ENCODE results near the gene FSD1L. TPM values are rescaled to one million over a fixed set of nuclear protein-coding genes. Genes with fewer than 3 reads are reported as not detected.

Gene FSD1L
- total RNA-seq, 3 donors from 2014 or later (not counting 1 experiment from before 2014, with no cell fraction given) = 2.0 to 4.2 (median 2.1) TPM

DNA sequence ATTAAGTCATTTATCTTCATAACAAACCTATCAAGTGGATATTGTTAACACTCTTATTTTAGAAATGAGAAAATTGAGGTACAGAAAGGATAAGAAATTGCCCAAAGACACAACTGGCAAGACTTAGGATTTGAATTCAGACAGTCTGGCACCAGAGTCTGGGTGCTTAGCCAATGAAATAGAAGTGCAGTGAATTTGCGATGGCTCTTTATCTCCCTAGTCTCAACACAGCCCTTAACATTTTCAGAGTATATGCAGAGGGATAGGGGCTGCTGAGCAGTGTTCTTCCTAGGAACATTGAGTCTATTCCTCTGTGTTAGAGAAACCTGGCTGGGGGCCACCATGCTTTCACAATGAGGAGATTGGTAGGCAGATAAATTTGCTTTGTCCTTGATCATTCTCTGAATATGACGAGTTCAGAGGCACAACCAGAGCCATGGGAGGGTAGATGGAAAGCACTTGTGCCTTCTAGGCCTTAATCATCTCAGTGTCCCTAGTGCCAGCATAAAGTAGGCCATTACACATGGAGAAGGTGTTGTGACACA is 6.1 kb upstream of the FSD1L start:
- Histone ChIP-seq H3K36me3 (ENCODE audit: control insufficient read depth, insufficient read depth, low read length) (no peaks in the 10 kb centered on the region), H3K27ac (ENCODE audit: low read length) (no peak overlapping the region), H3K27me3 (ENCODE audit: control insufficient read depth, insufficient read depth, low read length) (no peaks in the 10 kb centered on the region), H3K4me1 (ENCODE audit: control insufficient read depth, insufficient read depth, low read length) (no peaks in the 10 kb centered on the region), H3K4me3 (ENCODE audit: low read length) (no peak overlapping the region), H3K9me3 (ENCODE audit: control insufficient read depth, insufficient read depth, low read length) (no peaks in the 10 kb centered on the region)
- no peaks in the 10 kb centered on the region for H3K4me1 Mint-ChIP-seq
- intact Hi-C loops (cut with micrococcal nuclease) = no loop called here
- no peak for DNase-seq
- 84% methylated on average over 2 of the region's 2 CpGs for WGBS (ENCODE audit: insufficient coverage)
- H3K27ac Mint-ChIP-seq = no peak overlapping the region
- H3K4me3 Mint-ChIP-seq = no peak overlapping the region
- TF ChIP-seq CTCF (IDR thresholded peaks at IDR 0.05) = no peak
- no peak for ATAC-seq
- H3K27me3 Mint-ChIP-seq (ENCODE audit: low read depth in 2 of 2) = no peaks in the 10 kb centered on the region
- H3K36me3 Mint-ChIP-seq = no peaks in the 10 kb centered on the region
- no peaks in the 10 kb centered on the region for H3K9me3 Mint-ChIP-seq

GRCh38 chr9:105443121-105443520 is 4.7 kb upstream of the FSD1L start:
- Mint-ChIP-seq H3K4me1 (peaks cover 0 to 6% of the 10 kb centered on the region in 2 donors), H3K9me3 (no peaks in the 10 kb centered on the region), H3K27me3 (ENCODE audit: low read depth in 2 of 2) (no peaks in the 10 kb centered on the region), H3K4me3 (no peak overlapping the region), H3K36me3 (no peaks in the 10 kb centered on the region), H3K27ac (no peak overlapping the region)
- Histone ChIP-seq H3K9me3 (ENCODE audit: control insufficient read depth, insufficient read depth, low read length) (no peaks in the 10 kb centered on the region), H3K36me3 (ENCODE audit: control insufficient read depth, insufficient read depth, low read length) (no peaks in the 10 kb centered on the region), H3K27me3 (ENCODE audit: control insufficient read depth, insufficient read depth, low read length) (no peaks in the 10 kb centered on the region), H3K27ac (ENCODE audit: low read length) (no peak overlapping the region), H3K4me1 (ENCODE audit: control insufficient read depth, insufficient read depth, low read length) (peaks cover 6% of the 10 kb centered on the region), H3K4me3 (ENCODE audit: low read length) (no peak overlapping the region)
- DNase-seq (no peak), ATAC-seq (no peak)
- intact Hi-C loops (cut with micrococcal nuclease) = no loop called here
- WGBS (ENCODE audit: insufficient coverage) = 91% methylated on average over 8 of the region's 8 CpGs
- no peak for TF ChIP-seq CTCF (IDR thresholded peaks at IDR 0.05)

GRCh38 chr9:105444130-105444529 is 3.7 kb upstream of the FSD1L start:
- H3K27me3 Mint-ChIP-seq (ENCODE audit: low read depth in 2 of 2) = no peaks in the 10 kb centered on the region
- H3K9me3 ChIP-seq (ENCODE audit: control insufficient read depth, insufficient read depth, low read length) = no peaks in the 10 kb centered on the region
- no peak overlapping the region for H3K27ac Mint-ChIP-seq

More at GRCh38 chr9:105444130-105444529, 3.7 kb upstream of the FSD1L start:
- no peak for TF ChIP-seq CTCF (IDR thresholded peaks at IDR 0.05)
- ATAC-seq (no peak), DNase-seq (no peak)
- H3K4me1 ChIP-seq (ENCODE audit: control insufficient read depth, insufficient read depth, low read length) = peaks cover 12% of the 10 kb centered on the region
- no peak overlapping the region for H3K27ac ChIP-seq (ENCODE audit: low read length)
- Mint-ChIP-seq H3K36me3 (no peaks in the 10 kb centered on the region), H3K4me1 (peaks cover 0 to 12% of the 10 kb centered on the region in 2 donors), H3K4me3 (no peak overlapping the region), H3K9me3 (no peaks in the 10 kb centered on the region)
- H3K27me3 ChIP-seq (ENCODE audit: control insufficient read depth, insufficient read depth, low read length) = no peaks in the 10 kb centered on the region
- intact Hi-C loops (cut with micrococcal nuclease) = no loop called here
- H3K4me3 ChIP-seq (ENCODE audit: low read length) = no peak overlapping the region
- WGBS (ENCODE audit: insufficient coverage) = 65% methylated on average over 4 of the region's 4 CpGs
- H3K36me3 ChIP-seq (ENCODE audit: control insufficient read depth, insufficient read depth, low read length) = no peaks in the 10 kb centered on the region
